Activated T-cell treated with anti-CD3 and anti-CD28 coated beads, Interleukin-2, amount 50 U/mL, for 4 hours (primary cell): Measurements from ENCODE around the gene PRKCA. TPM values are rescaled to one million over a fixed set of nuclear protein-coding genes. Genes with fewer than 3 reads are reported as not detected.

Experiments used
- ATAC-seq, 2 donors: fragments of 200-7000 bp; cut with Tn5 transposase; one replicate each; pipeline ENCODE4 v1.10.0; 2021
- DNase-seq: peaks from one replicate; pipeline ENCODE4 v3.0.0-alpha.2; 2020
- H3K27me3 Mint-ChIP-seq: one replicate; pipeline ENCODE4 v1.8.0; 2021; ENCODE audit warnings: low read depth, mixed read lengths
- H3K36me3 Mint-ChIP-seq: one replicate; pipeline ENCODE4 v1.8.0; 2022; ENCODE audit warnings: mixed read lengths; ENCODE audit not compliant: insufficient read depth
- H3K4me1 Mint-ChIP-seq: one replicate; pipeline ENCODE4 v1.8.0; 2021; ENCODE audit warnings: low read depth, mixed read lengths
- H3K4me3 Mint-ChIP-seq: one replicate; pipeline ENCODE4 v1.8.0; 2021; ENCODE audit warnings: mild to moderate bottlenecking, moderate library complexity, mixed read lengths
- H3K9me3 Mint-ChIP-seq: one replicate; pipeline ENCODE4 v1.8.0; 2021; ENCODE audit warnings: mixed read lengths
- total RNA-seq, 3 donors: library from RNA; stranded (reverse); gene quantifications; one replicate each; pipeline ENCODE4 v1.2.1, GENCODE V29; 2021

PRKCA gene
- total RNA-seq, 3 donors from 2014 or later: 79.4 to 114 (median 95.3) TPM

- DNase-seq (no peak), ATAC-seq (no peak)
- H3K27me3 Mint-ChIP-seq: peaks cover 44% of the 10 kb centered on the region
- no peaks in the 10 kb centered on the region for H3K4me1 Mint-ChIP-seq
- H3K4me3 Mint-ChIP-seq: no peak overlapping the region
- H3K36me3 Mint-ChIP-seq: no peaks in the 10 kb centered on the region
- no peaks in the 10 kb centered on the region for H3K9me3 Mint-ChIP-seq
These were observed 524.4 kb downstream of the PRKCA start for GRCh38 chr17:66826856-66827255.

- H3K27me3 Mint-ChIP-seq: peaks cover 61% of the 10 kb centered on the region
- no peak overlapping the region for H3K4me3 Mint-ChIP-seq
- no peaks in the 10 kb centered on the region for H3K9me3 Mint-ChIP-seq
- peak; percentile 35 to 63 for ATAC-seq
- no peaks in the 10 kb centered on the region for H3K36me3 Mint-ChIP-seq
- peaks cover under 1% of the 10 kb centered on the region for H3K4me1 Mint-ChIP-seq
- DNase-seq: no peak
These were observed 527.0 kb downstream of the PRKCA start for GRCh38 chr17:66829386-66829864.

- Mint-ChIP-seq H3K36me3 (no peaks in the 10 kb centered on the region), H3K4me1 (peaks cover 3% of the 10 kb centered on the region), H3K4me3 (no peak overlapping the region), H3K27me3 (peaks cover 60% of the 10 kb centered on the region), H3K9me3 (no peaks in the 10 kb centered on the region)
- no peak for DNase-seq
- ATAC-seq: no peak
These were observed 527.5 kb downstream of the PRKCA start for GRCh38 chr17:66829883-66830282.

GRCh38 chr17:66830451-66830850, 528.0 kb downstream of the PRKCA start:
- Mint-ChIP-seq H3K4me3 (no peak overlapping the region), H3K36me3 (no peaks in the 10 kb centered on the region), H3K4me1 (peaks cover 3% of the 10 kb centered on the region), H3K27me3 (peaks cover 59% of the 10 kb centered on the region), H3K9me3 (no peaks in the 10 kb centered on the region)
- no peak for DNase-seq
- no peak for ATAC-seq

GRCh38 chr17:66831383-66832210, 529.2 kb downstream of the PRKCA start:
- no peak for DNase-seq
- Mint-ChIP-seq H3K27me3 (peaks cover 67% of the 10 kb centered on the region), H3K4me1 (peaks cover 3% of the 10 kb centered on the region), H3K4me3 (no peak overlapping the region), H3K9me3 (no peaks in the 10 kb centered on the region), H3K36me3 (no peaks in the 10 kb centered on the region)
- no peak for ATAC-seq

- DNase-seq: no peak
- ATAC-seq: no peak
- Mint-ChIP-seq H3K4me3 (no peak overlapping the region), H3K27me3 (peaks cover 64% of the 10 kb centered on the region), H3K4me1 (peaks cover 3% of the 10 kb centered on the region), H3K9me3 (no peaks in the 10 kb centered on the region), H3K36me3 (no peaks in the 10 kb centered on the region)
These were observed 530.8 kb downstream of the PRKCA start for GRCh38 chr17:66833201-66833600.

- H3K4me3 Mint-ChIP-seq: no peak overlapping the region
- H3K4me1 Mint-ChIP-seq: peaks cover 3% of the 10 kb centered on the region
- peaks cover 52% of the 10 kb centered on the region for H3K27me3 Mint-ChIP-seq
- H3K36me3 Mint-ChIP-seq: no peaks in the 10 kb centered on the region
- DNase-seq: no peak
- ATAC-seq: no peak
- H3K9me3 Mint-ChIP-seq: no peaks in the 10 kb centered on the region
These were observed 532.1 kb downstream of the PRKCA start for GRCh38 chr17:66834426-66834918.

DNA sequence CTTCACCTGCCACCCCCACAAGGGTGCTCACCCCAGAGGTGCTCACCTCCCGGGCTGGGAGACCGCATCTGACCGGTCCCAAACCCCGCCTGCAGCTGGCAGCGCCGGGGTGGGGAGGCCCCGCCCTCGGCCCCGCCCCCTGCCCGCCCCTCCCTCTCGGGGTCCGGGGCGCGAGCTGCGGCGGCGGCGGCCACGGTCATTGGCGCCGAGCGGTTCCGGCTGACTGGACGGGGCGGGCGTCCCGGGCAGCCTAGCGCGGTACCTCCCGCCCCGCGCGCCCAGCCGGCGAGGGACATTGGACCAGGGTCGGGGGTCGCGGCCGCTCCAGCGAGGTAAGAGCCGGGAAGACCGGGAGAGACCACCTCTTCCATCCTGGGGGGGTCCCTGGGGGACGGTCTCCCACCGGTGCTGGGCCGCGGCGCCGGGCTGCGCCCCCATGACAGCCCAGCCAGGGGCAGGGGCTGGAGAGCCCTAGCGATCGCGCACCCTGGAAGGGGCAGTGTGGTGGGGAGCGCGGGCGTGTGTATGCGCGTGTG, 532.6 kb downstream of the PRKCA start, which contains the start of gene CACNG5:
Gene CACNG5, plus strand, starts transcription at position 199 of the 536 bp plus-strand sequence. CDS start 42,216 bp downstream, outside the sequence.
- Mint-ChIP-seq H3K9me3 (no peaks in the 10 kb centered on the region), H3K27me3 (peaks cover 47% of the 10 kb centered on the region)
- ATAC-seq: peak in 1 of 2 donors; percentile 14

GRCh38 chr17:66835476-66835875, 533.1 kb downstream of the PRKCA start:
- Mint-ChIP-seq H3K4me1 (peaks cover 3% of the 10 kb centered on the region), H3K4me3 (no peak overlapping the region), H3K27me3 (peaks cover 45% of the 10 kb centered on the region), H3K36me3 (no peaks in the 10 kb centered on the region), H3K9me3 (no peaks in the 10 kb centered on the region)
- ATAC-seq: no peak
- no peak for DNase-seq

More for the DNA sequence above, 532.6 kb downstream of the PRKCA start, which contains the start of gene CACNG5:
- H3K4me1 Mint-ChIP-seq: peaks cover 3% of the 10 kb centered on the region
- H3K36me3 Mint-ChIP-seq: no peaks in the 10 kb centered on the region
- H3K4me3 Mint-ChIP-seq: no peak within 1 kb of the TSS
- no peak for DNase-seq

GRCh38 chr17:66836063-66837005, 533.9 kb downstream of the PRKCA start:
- ATAC-seq (peak in 1 of 2 donors; percentile 15), DNase-seq (no peak)
- no peaks in the 10 kb centered on the region for H3K36me3 Mint-ChIP-seq
- H3K4me1 Mint-ChIP-seq: peaks cover 3% of the 10 kb centered on the region
- no peak overlapping the region for H3K4me3 Mint-ChIP-seq
- H3K27me3 Mint-ChIP-seq: peaks cover 41% of the 10 kb centered on the region
- H3K9me3 Mint-ChIP-seq: no peaks in the 10 kb centered on the region

- Mint-ChIP-seq H3K27me3 (peaks cover 34% of the 10 kb centered on the region), H3K36me3 (no peaks in the 10 kb centered on the region), H3K9me3 (no peaks in the 10 kb centered on the region), H3K4me3 (no peak overlapping the region), H3K4me1 (peaks cover 3% of the 10 kb centered on the region)
- no peak for DNase-seq
- no peak for ATAC-seq
These were observed 534.8 kb downstream of the PRKCA start for GRCh38 chr17:66837226-66837625.

DNA sequence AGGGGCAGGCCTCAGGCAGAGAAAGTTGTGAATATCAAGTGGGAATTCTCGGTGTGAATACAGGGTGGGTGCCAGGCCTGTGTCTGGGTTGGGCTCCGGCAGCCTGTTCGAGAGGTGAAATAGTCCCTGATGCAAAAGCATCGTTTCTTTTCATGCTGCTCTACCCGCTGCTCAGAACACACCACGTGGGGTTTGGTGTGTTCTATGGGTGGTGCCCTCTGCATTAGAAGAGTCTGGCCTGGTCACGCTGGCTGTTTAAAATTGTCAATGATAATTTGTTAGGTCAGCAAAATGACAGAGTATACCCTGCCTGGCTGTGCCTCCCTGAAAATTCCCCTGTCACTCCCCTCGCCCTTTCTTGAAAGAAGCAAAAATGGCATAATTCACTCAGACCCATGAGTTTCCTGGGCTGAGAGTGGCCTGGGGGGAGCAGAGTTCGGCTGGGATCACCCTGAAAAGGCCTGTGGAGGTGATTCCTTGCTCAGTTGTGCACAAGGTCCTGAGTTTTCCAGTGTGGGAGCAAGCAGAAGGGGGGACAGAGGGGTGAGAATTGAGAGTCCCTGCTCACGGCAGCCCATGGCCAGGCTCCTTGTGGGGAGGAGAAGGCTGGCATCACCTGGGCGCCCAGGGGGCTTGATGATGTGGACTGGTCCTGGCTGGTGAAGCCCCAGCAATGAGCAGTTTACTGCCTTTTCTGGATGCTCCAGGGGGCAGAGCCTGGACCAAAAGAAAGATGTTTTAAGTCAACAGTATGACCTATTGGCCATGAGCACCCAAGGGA, 535.7 kb downstream of the PRKCA start:
- H3K4me3 Mint-ChIP-seq: no peak overlapping the region
- peaks cover 31% of the 10 kb centered on the region for H3K27me3 Mint-ChIP-seq
- no peaks in the 10 kb centered on the region for H3K36me3 Mint-ChIP-seq
- H3K9me3 Mint-ChIP-seq: no peaks in the 10 kb centered on the region
- no peak for ATAC-seq
- H3K4me1 Mint-ChIP-seq: peaks cover 3% of the 10 kb centered on the region
- DNase-seq: no peak

DNA sequence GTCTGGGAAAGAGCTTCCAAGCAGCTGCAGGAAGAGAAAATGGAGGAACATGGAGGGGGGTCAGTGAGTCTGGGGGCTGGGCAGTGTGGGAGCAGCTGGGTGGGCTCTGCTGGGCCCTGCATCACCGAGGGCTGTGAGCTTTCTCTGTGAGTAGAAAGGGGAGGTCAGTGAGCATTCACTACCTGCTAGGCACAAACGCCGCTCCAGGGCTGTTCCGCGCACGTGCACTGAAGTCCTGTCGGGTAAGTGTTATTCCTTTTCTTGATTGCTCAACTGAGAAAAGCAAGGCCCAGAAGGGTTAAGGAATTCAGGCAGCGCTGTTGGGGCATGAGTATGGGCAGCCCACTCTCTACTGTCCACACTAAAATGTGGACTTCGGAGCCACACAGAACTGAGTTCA, 537.2 kb downstream of the PRKCA start:
- no peaks in the 10 kb centered on the region for H3K9me3 Mint-ChIP-seq
- H3K27me3 Mint-ChIP-seq: peaks cover 18% of the 10 kb centered on the region
- peaks cover under 1% of the 10 kb centered on the region for H3K4me1 Mint-ChIP-seq
- no peak for ATAC-seq
- DNase-seq: no peak
- H3K4me3 Mint-ChIP-seq: no peak overlapping the region
- H3K36me3 Mint-ChIP-seq: no peaks in the 10 kb centered on the region
